GM19468 (cell line): ENCODE measurements around the gene TBC1D30.
"Not testable (repeated sequence)": the region's sequence is repeated elsewhere in the genome, so short reads cannot be mapped to it uniquely, and the experiment has no call there.

ENCODE experiments used
- ATAC-seq: cut with Tn5 transposase; IDR thresholded peaks from one replicate; pipeline ENCODE4 v1.9.1; 2021; ENCODE audit warnings: mild to moderate bottlenecking, moderate library complexity, moderate number of reproducible peaks; ENCODE audit not compliant: unreplicated experiment; ENCODE audit errors: extremely low read depth

Gene TBC1D30

GRCh38 chr12:64840949-64841717, 16.7 kb downstream of the TBC1D30 start:
- ATAC-seq: no peak

GRCh38 chr12:64848409-64848808, 24.0 kb downstream of the TBC1D30 start:
- ATAC-seq: not testable (repeated sequence)

- no peak for ATAC-seq
Measured at GRCh38 chr12:64858882-64859605, 34.6 kb downstream of the TBC1D30 start.

GRCh38 chr12:64860446-64860998, 36.1 kb downstream of the TBC1D30 start:
- no peak for ATAC-seq

DNA sequence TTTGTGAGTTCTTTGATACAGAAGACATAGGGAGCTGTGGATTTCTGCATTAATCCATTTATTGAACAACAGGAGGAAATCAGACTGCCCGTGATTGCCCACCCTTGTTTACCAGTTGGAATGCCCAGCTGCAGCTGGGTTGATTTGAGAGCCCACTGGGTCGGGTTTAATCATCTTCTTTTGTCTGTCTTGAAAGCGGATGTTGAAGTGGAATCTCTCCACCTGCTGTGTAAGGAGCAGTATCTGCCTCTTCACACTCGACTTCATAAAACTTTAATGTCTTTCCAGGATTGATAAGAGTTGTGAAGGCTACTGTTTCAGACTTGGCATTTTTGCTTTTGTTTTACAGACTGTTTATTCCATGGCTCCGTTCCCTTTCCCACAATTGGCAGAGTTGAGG, 39.9 kb downstream of the TBC1D30 start:
- ATAC-seq: no peak

- ATAC-seq: no peak
Measured at GRCh38 chr12:64875186-64875585, 50.7 kb downstream of the TBC1D30 start.

GRCh38 chr12:64876388-64877071, 52.1 kb downstream of the TBC1D30 start:
- no peak for ATAC-seq

- peak; percentile 42 for ATAC-seq
Measured at GRCh38 chr12:64877363-64878004, 53.0 kb downstream of the TBC1D30 start.

GRCh38 chr12:64882687-64883086, 58.2 kb downstream of the TBC1D30 start:
- ATAC-seq: no peak

GRCh38 chr12:64883264-64884163, 59.1 kb downstream of the TBC1D30 start:
- no peak for ATAC-seq

GRCh38 chr12:64884164-64884542, 59.7 kb downstream of the TBC1D30 start:
- ATAC-seq: no peak

DNA sequence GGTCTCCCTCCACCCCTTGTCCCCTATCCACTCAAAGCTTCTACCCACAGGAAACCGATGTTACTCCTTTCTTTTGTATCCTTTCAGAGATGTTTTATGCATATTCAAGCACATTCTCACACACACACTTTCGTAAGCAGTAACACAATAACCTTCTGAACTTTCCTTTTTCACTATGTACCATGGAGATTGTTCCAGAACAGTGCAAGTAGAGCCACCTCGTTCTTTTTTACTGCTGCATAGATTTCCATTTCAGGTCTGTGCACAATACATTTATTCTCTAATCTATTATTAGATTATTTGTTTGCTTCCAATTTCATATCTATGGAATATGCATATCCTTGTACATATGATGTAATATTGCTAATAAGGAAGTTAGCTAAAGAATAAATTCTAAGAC, 60.3 kb downstream of the TBC1D30 start:
- no peak for ATAC-seq

DNA sequence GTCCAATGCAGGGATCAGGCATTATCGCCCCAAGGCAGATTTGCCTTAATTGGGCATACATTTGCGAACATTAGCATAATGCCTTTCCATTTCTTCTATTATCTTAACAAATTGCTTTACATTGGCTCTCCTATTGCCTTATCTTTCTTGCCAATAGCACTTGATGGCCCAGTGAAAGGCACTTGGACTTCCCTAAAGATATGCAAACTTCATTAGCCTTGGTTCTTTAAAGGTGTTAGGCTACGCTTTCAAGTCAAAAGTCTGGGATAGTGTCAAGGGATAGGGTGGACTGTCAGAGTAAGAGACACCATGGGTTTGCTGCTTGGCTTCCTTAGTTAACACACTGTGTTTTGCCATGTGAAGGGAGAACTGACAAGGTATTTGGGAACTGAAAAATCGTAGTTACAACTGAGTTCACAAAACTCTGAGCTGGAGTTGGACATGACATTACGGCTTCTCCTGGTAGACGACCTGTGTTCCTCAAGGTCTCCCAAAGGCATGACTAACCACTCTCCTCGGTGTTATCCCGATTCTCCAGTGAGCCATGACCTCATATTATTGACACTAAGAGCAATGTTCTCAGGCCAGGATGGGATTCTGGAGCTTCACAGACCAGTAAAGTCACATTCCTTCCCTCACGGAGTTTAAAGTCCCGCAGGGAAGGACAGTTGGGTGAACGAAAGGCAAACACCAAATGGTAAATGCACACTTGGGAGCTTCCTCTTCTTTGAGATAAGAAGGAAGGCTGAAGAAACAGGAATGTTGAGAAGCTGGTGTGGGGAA, 65.2 kb downstream of the TBC1D30 start:
- ATAC-seq: no peak

- ATAC-seq: peak; percentile 67
Measured at GRCh38 chr12:64890873-64891468, 66.5 kb downstream of the TBC1D30 start.

GRCh38 chr12:64891629-64892028, 67.2 kb downstream of the TBC1D30 start:
- no peak for ATAC-seq

- ATAC-seq: no peak
Measured at GRCh38 chr12:64892561-64892960, 68.1 kb downstream of the TBC1D30 start.

DNA sequence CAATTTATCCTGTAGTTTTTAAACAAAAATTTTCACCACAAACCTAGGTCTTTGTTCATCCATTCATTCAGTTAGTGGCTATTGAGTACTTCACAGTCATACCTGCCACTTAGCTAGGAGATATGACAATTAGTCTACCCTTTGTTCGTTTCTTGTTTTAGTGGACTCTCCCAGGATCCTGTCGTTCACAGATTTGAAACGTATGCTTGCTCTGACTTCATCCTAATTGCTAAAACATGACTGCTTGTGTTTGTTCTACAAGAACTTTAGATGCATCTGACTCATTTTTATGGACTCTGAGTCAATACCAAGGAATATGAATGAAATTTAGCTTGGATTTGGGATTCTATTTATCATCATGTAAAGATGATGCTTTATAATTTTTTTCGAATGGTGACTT, 69.5 kb downstream of the TBC1D30 start:
- ATAC-seq: no peak

- ATAC-seq: no peak
Measured at GRCh38 chr12:64894827-64895475, 70.5 kb downstream of the TBC1D30 start.
